GM19193 (cell line): ENCODE results near the gene MAML3.

Experiments used
- POLR2A ChIP-seq: IDR thresholded peaks from 4 replicates; pipeline ENCODE4 v1.6.1; 2011; ENCODE audit not compliant: insufficient read depth, insufficient read length; ENCODE audit errors: extremely low read depth

MAML3 gene

DNA sequence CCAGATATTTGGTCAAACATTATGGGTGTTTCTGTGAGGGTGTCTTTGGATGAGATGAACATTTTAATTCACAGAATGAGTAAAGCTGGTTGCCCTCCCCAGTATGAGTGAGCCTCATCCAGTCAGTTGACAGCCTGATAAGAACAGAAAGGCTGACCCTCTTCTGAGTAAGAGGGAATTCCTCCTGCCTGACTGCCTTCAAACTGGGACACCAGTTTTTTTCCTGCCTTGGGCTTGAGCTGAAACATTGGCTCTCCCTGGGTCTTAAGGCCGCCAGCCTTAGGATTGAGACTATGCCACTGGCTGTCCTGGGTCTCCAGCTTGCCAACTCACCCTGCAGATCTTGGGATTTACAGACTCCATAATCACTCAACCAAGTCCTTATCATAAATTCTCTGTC is 14.5 kb upstream of the MAML3 start:
- no peak for TF ChIP-seq POLR2A

DNA sequence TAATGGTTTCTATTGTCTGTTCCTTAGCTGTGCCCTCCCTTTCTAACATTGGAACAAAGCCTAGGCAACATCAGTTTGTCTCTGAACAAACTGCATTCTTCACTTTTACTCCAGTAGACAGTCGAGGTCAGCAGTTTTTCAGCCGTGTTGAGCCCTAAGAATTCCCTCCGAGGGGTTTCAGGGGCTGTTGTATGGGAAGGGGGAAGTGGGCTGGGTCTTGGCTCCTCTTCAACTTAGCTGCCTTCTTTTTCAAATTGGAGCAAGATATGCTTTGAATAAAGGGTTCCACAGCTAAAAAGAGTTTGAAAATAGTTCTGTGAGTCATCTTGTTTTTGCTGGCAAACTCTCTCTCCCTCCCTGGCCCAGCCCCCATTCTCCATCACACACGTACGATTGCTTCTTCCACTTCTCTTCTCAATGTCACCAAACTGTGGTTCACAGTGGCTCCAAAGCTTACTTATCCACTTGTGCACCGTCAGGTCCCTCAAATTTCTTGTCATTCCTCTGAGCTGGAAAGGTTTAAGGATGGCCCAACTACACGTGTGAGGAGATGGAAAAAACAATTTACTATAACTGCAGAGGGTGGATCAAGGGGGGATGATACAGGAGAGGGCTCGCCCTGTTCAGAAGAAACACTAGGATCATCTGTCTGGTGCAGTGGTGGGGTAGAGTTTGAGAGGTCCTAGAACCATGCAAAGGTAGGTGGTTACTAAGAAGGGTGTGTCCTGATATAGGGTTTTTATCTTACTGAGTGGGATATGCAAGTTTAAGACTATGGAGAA is 9.2 kb upstream of the MAML3 start:
- TF ChIP-seq POLR2A: no peak

DNA sequence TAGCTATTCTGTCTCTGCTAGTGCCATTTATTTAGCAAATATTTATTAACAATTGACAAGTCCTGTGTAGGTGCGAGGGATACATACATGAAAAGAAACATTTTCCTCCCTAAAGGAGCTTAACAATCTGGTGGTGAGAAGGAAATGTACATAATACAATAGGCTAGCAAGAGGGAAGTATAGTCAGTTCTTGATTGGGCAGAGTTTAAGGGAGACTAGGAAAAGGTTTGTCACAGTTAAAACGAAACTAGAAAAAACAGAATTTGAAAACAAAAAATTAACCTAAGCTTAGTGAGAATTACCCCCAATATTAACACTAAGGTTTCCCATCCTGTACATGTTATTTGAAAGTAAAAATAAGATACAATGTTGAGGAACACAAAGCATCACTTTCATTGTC is 8.6 kb upstream of the MAML3 start:
- no peak for TF ChIP-seq POLR2A

DNA sequence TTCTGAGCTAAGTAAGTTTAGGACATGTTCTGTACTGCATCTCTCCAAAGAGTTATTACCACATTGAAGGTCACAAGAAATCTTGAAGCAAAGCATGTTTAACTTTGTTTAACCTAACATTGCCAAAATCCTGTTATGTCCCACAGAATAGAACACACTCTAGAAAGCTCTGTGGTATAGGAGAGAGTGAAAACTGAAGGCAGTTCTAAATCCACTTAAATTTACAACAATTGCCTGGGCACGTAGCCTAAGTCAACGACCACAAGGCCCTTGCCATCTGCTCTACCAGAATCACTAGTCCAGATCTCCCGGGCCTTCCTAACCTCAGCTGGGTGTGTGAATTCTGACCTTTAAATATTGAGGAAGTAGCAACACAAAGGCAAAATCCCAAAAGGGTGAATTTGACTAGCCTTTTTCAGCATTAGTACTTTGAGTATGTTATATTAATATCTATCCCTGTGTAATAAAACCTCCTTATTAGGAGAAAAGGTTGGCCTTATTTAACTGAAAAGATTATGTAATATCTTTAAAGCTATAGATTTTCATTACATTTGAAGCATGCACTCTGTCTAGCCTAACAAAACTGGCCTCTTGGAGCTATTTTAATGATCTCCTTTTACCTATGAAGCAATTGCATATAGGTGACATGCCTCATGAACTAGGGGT is 4.5 kb upstream of the MAML3 start:
- TF ChIP-seq POLR2A: no peak

GRCh38 chr4:140157341-140157740 is 3.4 kb upstream of the MAML3 start:
- TF ChIP-seq POLR2A: no peak

GRCh38 chr4:140156529-140157171 is 2.7 kb upstream of the MAML3 start:
- no peak for TF ChIP-seq POLR2A

- TF ChIP-seq POLR2A: no peak
These were observed 548 bp upstream of the MAML3 start for GRCh38 chr4:140154572-140154891.

- TF ChIP-seq POLR2A: no peak
These were observed 616 bp downstream of the MAML3 start for GRCh38 chr4:140153419-140153717.

GRCh38 chr4:140152751-140153418 is 1.1 kb downstream of the MAML3 start:
- no peak for TF ChIP-seq POLR2A

- TF ChIP-seq POLR2A: no peak
These were observed 1.8 kb downstream of the MAML3 start for GRCh38 chr4:140152013-140152703.

GRCh38 chr4:140151699-140152012 is 2.3 kb downstream of the MAML3 start:
- no peak for TF ChIP-seq POLR2A

DNA sequence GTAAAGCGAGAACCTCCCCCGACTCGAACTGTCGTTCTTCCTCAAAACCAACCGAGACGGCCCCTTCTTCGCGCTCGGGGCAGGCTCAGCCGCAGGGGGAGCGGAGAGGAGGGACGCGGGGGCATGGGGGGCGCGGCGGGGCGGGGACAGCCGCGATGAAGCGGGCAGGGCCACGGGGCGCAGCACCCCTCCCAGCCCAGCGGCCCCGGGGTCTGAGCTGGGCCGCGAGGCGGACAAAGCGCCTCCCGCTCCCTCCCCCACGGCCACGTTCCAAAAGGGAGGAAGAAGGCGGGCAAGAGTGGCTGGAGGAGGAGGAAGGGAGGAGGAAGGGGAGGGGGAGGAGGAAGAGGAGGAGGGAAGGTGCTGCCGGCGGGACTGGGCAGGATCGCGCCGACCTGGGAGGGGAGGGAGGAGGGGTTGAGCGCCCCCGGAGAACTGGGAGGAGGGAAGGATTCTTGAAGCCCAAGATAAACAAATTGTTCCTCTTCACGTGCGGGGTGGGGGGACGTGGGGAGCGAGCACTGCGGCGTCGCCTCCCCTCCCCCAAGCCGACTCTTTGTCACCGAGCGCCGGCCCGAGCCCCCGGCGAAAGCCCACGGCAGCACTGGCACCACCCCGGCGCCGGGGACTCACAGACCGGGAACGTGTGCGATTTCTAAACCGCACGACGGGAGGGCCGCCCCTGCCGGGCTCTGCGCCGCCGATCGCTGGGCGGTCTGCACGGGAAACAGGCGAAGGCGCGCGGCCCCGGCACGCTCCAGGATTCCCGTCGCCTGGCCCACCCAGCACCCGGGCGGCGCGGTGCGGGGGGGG is 2.9 kb downstream of the MAML3 start:
- no peak for TF ChIP-seq POLR2A

DNA sequence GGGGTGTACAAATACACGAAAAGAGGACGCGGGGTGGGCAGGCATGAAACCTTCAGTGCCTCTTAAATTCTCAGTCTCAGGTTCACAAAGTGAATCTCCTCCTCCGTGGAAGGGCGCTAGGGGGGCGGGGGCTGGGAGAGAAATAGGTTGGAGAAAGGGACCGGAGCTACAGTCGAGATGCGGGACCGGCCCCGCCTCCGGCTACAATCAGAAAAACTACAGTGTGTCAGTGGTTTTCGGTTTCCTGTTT is 3.4 kb downstream of the MAML3 start:
- TF ChIP-seq POLR2A: no peak

- TF ChIP-seq POLR2A: no peak
These were observed 3.9 kb downstream of the MAML3 start for GRCh38 chr4:140149846-140150635.
